Activated T-helper 1 cell treated with Interleukin-2 at 50 U/mL for 16 hours (primary cell): ENCODE data around the gene VEZT.
A peak's percentile ranks its signal among the peaks of the same experiment; 100 is the strongest.
"Not testable (repeated sequence)": the region's sequence is repeated elsewhere in the genome, so short reads cannot be mapped to it uniquely, and the experiment has no call there.

ENCODE experiments used
- DNase-seq: peaks from one replicate; pipeline ENCODE4 v3.0.0-alpha.2; 2020; ENCODE audit warnings: low read depth

Gene VEZT, protein sequence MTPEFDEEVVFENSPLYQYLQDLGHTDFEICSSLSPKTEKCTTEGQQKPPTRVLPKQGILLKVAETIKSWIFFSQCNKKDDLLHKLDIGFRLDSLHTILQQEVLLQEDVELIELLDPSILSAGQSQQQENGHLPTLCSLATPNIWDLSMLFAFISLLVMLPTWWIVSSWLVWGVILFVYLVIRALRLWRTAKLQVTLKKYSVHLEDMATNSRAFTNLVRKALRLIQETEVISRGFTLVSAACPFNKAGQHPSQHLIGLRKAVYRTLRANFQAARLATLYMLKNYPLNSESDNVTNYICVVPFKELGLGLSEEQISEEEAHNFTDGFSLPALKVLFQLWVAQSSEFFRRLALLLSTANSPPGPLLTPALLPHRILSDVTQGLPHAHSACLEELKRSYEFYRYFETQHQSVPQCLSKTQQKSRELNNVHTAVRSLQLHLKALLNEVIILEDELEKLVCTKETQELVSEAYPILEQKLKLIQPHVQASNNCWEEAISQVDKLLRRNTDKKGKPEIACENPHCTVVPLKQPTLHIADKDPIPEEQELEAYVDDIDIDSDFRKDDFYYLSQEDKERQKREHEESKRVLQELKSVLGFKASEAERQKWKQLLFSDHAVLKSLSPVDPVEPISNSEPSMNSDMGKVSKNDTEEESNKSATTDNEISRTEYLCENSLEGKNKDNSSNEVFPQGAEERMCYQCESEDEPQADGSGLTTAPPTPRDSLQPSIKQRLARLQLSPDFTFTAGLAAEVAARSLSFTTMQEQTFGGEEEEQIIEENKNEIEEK

DNA sequence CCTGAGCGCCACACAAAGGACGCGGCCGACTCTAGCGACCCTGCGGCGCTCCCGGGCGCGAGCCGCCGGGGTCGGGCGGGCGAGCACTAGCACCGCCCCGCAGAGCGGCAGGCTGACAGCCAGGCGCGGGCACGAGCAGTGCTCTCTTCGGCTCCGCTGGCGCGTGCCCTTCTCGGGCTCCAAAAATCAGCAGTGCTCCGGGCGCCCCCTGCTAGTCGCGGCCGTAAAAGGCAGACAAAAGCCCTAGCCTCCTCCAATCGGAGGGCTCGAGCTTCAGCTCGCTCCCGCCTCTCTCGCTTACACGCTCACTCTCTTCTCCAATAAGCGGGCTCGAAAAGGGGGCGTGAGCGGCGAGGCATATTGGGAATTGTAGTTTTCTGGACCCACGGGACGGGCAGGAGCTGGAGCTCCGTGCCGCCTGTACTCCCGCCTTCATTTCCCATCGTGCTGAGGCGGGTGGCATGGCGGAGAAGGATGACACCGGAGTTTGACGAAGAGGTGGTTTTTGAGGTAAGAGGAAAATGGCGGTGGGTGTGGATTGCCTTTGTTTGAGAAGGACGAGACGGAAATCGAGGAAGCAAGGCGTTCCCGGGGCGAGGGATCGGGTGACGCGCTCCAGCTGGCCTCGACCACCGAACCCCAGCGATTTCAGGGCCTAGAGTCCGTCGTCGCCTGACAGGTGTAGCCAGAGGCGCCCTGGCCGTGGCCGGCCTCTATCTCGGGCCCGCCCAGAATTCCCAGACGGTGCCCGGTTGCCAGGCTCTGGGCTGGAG, at the start of gene VEZT, which contains the start of gene FGD6:
Gene VEZT (plus strand): TSS at position 431 of the 773 bp plus-strand sequence. CDS start 44 bp downstream, at position 475.
Gene FGD6 (minus strand): TSS at position 91 of the 773 bp plus-strand sequence. CDS start 227 bp downstream, outside the sequence.
- peak; percentile 96 for DNase-seq

DNA sequence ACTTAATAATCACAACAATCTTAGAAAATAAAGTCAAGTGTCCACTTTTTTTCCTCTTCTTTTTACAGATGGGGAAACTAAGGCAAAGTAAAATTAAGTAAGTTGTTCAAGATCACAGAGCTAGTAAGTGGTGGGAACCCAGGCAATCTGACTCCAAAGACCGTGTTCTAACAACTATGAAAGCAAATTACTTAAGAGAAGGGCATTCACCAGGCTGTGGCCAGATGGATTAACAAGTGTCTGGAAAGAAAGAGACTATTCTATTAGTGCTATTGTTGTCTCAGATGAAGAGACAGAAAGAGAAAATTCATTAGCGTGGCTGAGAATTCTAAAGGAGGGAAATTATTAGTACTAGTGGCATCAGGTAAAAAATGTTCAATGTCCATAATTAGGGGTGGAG, 48.9 kb upstream of the VEZT start:
- no peak for DNase-seq

DNA sequence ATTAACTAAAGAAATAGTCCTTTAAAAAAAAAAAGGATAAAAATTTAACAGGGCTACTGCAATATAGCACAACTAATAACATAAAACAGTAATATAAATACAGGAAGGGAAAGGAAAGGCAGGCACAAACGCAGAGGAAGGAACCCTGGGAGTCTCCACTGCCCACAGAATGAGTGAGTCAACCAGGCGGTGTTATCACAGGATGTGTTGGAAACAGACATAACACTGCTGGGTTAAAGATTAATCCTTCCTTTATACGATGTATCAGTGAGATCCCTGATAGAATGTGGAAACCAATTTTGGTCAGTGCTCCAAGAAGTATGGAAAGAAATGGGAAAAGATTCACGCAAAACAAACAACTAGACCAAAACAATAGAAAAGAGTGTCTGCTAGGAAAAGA, 48.2 kb upstream of the VEZT start:
- DNase-seq = no peak

DNA sequence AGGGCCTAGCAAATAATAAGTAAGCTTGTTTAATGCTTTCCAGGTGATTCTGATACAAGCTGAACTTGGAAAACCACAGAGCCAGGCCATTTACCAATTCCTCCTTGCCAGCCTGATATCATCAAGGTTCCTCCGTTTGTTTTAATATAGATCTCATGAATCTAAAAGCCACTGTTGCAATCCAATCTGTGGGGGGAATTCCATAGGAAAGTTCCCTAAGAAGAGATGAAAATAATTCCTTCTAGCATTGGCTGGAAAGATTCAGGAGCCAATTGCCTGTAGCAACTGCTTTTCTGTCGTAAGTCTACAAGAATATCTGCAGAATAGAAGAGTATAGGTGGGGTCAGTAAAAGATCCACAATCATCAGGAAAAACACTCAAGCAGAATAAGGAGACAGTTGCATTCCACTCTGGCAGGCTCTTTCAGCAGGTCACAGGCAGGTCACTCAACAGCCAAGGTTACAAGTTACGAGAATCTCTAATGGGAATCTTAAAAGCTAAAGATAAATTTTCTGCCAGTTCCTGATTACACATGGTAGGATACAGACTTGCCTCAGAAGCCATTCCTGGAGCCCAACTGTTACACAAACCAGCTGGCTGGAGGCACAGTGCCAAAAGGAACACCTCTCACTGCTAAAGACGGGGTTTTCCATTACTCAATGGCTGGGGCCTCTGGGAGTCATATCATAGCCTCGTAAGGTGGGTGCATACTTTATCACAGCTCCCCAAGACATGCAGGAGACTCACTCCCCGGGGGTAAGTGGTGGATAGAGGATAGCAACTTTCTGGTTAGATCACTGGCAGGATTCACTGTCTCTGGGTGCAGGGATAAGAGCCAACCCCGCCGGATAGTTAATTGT, 44.0 kb upstream of the VEZT start:
- DNase-seq = no peak

DNA sequence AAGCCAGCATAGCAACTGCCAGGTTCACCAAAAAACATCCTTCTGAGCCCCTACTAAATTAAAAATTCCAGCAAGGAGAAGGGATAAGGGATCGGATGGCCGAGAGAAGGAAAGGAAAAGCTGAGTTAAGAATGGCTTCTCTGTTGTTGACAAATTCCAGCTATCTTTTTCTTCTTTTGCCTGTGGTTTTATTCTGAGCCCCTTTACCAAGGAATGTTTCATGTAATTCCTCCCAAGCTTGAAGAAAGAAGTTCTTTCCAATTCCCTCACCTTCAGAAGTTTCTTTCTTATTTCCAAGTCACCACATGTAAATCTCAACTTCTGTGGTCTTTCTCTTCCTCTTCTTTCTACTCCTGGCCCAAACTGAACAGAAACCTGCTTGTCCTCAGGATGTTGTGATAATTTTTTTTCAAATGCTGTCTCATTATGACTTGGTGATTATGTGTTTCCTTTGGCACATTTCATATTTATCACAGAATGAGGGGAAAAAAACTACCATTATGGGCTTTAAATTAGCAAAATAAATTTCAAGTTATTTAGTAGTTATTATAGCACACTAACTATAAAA, 40.3 kb upstream of the VEZT start:
- no peak for DNase-seq

DNA sequence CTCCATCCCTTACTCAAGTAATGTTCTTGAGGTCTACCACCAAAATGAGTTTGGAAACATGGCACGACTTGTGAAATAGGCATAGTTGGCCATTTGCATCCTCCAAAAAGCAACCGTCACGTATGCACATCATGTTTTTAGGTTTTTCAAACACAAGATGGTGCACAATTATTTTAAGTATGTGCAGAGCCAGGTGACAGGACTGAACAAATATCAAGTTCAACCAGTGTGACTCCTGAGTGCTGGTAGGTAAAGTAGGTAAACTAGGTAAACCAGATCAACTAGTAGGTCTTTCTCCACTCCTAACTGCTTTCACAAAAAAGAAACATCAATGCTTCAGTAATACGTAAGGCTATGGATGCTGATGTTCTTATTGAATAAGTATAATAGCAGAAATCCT, 39.5 kb upstream of the VEZT start:
- DNase-seq = no peak

DNA sequence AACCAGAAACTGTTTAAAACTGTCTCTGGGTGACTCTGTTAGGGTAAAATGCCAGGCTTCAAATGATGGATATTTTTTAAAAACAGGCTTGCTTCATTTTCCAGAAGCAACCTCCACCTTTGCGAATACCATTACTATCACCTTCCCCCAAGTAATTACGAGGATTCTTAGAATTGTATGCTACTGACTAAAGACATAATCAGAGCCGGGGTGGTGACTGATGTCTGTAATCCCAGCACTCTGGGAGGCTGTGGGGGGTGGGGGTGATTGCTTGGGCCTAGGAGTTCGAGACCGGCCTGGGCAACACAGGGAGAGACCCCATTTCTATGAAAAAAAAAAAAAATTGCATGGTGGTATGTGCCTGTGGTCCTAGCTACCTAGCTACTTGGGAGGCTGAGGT, 38.6 kb upstream of the VEZT start:
- no peak for DNase-seq

DNA sequence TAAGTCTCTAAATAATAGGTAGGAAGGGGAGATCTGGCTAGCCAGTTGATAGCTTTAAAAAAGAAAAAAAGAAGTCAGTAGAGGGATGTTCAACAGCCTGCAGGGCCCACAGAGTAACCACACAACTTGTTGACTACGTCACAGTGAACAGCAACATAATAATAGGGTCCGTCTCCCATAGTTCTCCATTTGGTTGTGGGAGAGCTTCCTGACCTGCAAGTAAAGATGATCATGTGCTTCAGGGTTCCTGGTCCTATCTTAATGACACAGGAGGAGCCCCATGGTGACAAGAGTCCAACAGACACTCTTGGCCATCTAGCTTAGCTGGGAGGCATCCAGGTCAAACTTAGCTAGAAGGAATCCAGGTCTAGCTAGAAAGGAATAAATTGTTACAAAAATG, 36.5 kb upstream of the VEZT start:
- DNase-seq = no peak

DNA sequence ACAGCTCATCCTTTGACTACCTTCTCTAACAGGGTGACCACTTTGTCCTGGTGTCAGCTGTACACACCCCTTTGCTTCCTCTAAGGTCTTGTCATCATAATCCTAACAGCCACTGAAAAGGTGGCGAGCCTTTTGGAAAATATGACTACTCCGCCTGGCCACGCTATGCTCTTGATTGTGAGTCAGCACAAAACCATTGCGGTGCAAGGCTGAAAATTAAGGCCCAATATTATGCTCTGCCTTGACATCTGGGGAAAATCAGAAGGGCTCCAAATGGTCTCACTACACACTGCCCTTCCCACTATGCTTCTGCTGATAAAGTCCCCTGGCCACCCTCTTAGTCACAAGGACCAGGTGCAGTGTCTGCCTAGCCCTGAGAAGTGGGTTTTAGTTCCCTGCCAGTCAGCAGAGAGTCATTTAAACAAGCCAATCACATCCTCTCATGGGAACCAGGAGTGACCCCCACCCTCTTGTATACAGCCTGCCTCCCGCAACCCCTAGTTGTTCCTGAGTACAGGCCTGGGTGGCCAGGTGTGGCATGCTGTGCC, 34.7 kb upstream of the VEZT start:
- DNase-seq = no peak

DNA sequence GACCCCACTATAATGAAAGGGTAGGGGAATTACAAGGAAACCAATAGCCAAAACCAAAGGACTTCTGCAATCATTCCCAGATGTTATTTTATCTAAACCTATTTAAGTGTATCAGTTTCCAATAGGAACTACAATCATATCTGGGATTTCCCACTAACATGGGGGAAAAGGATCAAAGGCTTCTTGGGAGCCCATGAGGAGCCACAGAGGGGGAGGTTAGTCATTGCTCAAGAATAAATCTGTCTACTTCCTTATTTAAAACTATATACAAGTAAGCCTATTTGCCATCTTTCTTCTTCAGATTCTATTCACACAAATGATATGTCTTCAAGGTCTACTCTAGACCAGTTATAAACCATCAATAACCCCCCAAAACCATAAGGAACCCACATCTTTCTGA, 33.5 kb upstream of the VEZT start:
- no peak for DNase-seq

DNA sequence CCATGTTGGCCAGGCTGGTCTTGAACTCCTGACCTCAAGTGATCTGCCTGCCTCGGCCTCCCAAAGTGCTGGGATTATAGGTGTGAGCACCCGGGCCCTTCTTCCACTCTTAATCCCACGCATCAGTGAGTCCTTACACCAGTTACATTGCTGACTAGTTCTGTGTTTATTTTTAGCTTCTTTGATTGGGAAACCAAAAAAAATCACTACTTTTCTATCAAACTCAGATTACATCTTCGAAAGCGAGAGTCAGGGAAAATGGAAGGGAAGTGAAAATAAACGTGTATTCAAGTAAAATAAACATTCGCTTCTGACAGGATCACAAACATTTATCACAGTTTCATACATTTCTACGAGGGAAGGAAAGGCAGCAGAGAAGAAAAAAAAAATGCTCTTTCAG, 32.5 kb upstream of the VEZT start:
- DNase-seq = no peak

DNA sequence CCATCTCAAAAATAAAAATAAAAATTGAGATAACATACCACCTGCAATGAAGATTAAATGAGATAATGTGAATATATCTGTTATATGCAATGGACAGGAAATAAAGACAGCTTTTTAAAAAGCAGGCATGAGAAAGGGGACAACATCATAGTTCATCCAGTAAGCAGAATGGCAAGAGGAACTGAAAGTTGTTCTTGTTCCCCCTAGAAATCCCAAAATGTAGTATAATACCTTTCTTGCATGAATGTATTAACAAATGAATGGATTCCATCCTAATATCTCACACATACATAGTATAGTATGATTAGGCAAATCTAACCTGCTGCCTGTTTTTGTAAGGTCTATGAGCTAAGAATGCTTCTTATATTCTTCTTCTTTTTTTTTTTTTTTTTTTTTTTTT, 31.8 kb upstream of the VEZT start:
- no peak for DNase-seq

DNA sequence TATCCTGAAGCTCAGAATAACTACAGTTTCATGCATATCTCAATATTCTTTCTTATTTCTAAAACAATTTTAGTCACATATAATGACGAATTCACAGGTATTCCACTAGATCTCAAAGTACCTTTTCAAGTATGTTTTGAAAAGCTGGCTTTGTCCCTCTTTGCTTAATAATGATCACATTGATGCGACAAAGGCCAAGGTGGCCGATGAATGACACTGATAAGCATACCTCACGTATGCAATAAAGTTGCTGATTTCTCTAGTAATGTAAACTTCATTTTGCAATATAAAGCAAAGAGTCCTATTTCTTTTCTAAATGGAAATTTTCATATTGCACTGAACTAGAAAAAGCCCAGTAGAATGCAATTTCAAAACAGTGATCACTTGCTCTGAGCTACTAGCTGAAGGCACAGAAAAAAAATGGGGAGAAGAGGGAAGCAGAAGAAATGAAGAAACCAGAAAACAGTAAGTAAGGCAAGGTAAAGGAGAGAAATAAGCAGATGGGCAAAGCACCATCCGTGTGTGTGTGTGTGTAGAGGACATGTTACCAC, 29.7 kb upstream of the VEZT start:
- DNase-seq = no peak

DNA sequence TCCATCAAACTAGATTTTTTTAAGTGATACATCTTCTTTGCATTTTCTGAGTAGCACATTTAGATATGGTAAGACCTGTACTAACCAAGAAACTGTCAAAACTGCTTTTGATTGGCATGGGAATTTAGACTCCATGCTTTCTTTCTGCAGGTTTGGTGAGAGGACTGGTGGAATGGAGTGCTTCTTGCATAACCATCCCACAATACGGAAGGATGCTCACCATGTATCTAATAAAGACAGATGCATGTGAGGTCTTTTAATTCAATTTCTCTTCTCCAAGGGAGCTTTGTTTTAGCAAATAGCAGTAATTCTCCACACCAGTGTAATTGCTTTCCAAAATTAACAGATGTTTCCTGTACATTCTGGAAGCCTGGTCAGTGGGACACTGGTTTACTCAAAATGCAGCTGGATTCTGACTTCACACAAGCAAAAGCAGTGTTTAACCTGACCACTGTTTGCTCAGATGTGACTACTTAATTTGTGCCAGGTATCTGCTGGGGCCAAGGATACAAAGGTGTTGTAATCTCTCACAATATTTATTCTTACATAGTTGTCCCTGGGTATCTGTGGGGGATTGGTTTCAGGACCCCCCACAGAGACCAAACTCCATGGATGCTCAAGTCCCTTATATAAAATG, 26.4 kb upstream of the VEZT start:
- DNase-seq = no peak

DNA sequence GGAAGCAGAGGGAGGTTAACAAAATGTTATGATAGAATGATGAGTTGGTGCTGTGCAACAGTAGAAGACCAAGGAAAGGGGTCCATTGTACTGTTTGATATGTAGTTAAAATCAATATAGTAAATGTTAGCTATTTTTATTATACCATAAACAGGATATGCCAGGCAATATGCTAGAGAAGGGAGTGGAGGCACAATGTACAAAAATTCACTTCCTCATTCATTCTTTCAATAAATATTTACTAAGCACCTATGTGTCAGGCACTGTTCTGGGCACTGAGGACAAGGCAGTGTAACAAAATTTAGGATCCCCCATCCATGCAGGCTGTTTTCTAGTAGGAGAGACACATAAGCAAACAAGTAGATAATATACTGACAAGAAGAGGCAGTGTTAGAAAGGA, 25.3 kb upstream of the VEZT start:
- no peak for DNase-seq

DNA sequence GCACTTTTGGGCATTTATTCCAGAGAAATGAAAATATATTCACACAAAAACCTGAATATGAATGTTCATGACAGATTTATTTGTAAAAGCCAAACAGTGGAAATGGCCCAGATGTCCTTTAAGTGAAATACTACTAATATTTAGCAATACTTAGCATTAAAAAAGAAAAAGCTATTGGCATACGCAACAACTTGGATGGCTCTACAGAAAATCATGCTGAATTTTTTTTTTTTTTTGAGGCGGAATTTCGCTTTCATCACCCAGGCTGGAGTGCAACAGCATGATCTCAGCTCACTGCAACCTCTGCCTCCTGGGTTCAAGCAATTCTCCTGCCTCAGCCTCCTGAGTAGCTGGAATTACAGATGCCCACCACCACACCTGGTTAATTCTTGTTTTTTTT, 24.5 kb upstream of the VEZT start:
- no peak for DNase-seq

DNA sequence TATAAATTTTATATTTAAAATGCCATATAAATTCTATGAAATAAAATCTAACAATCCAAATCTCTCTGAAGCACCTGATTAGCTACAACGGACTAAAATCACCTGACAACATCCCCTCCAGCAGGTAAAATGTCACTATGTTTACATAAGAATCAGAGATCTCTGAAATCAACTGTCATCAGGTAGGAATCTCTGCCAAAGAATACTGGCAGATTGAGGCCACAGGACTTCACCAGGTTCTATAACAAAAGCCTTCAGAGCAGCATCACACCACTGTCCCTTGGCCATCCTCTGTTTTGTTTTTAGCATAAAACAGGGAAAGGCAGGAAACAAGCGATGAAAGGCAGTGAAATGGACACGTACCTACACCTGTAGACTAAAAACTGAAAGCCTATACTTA, 22.5 kb upstream of the VEZT start:
- DNase-seq = no peak

DNA sequence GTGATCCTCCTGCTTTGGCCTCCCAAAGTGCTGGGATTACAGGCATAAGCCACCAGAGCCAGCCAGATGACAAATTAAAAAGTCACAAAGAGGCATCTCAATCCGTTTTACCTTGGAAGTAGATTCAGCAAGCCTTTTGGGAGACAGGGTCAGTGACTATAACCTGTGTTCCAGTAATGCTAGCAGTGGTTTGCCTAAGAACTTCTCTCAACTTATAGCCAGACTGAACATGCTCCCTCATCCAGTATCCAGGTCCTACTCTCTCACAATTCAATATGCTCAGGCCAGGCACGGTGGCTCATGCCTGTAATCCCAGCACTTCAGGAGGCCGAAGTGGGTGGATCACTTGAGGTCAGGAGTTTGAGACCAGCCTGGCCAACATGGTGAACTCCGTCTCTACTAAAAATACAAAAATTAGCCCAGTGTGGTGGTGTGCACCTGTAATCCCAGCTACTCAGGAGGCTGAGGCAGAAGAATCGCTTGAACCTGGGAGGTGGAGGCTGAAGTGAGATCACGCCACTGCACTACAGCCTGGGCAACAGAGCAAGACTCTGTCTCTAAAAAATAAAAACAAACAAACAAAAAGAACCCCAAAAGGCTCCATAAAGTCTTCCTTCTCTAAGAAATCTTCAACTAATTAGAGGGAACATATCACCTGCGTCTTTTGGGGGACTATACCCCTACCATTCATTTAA, 20.6 kb upstream of the VEZT start:
- not testable (repeated sequence) for DNase-seq

DNA sequence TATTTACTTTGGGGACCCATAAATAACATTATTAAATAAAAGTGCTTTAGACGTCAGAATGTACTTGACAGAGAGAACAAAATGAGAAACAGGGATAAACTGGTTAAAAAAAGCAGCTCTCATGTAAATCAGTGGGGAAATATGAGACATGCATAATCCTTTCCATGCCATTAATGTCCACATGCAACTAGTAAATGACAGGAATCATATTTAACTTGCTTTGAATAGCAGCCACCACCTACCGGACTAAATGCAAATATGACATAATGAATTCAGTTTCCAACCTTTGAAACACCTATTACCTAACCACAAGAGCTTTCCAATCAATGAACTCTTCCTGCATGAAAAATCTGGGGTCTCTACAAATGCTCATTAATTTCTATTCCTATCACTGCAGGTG, 20.0 kb upstream of the VEZT start:
- DNase-seq = no peak

DNA sequence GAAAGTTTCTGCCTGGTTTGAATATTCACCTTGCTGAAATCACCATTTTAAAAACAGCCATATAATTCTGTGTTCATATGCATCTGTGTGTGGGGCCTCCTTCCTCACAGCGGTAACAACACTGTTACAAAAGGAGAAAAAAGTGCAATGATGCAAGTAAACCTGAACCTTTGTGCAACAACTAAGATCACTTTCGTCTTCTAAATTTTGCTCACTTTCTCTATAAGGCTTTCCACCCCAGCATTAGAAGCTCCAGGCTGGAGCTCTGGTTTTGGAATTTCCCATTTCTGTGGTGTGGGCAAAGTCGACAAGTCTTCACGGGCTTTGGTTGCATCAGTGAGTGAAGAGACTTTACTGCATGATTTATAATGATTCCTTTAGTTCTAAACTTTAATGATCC, 18.7 kb upstream of the VEZT start:
- DNase-seq = no peak
